HepG2 (cell line): ENCODE results near the gene PRKAB1. TPM values are rescaled to one million over a fixed set of nuclear protein-coding genes. Genes with fewer than 3 reads are reported as not detected.

Experiments used
- ARHGAP35 ChIP-seq: sonication (generic); formaldehyde crosslinking; IDR thresholded peaks from 2 replicates; pipeline ENCODE4 v1.9.0; 2022; ENCODE audit warnings: mild to moderate bottlenecking, inconsistent platforms, moderate library complexity, missing genetic modification reagents, borderline replicate concordance
- CBX1 ChIP-seq: IDR thresholded peaks from one replicate; pipeline ENCODE4 v1.6.1; 2016; ENCODE audit warnings: antibody characterized with exemption, low read depth
- CREB3 ChIP-seq: sonication (generic); formaldehyde crosslinking; IDR thresholded peaks from 2 replicates; pipeline ENCODE4 v1.5.0; 2020; ENCODE audit warnings: missing genetic modification reagents
- CTCF ChIP-seq: sonication (generic); formaldehyde crosslinking; IDR thresholded peaks from 2 replicates; pipeline ENCODE4 v1.5.0; 2020; ENCODE audit warnings: mild to moderate bottlenecking, missing genetic modification reagents, moderate library complexity
- DMTF1 ChIP-seq: sonication (generic); formaldehyde crosslinking; IDR thresholded peaks from 2 replicates; pipeline ENCODE4 v1.4.0; 2020; ENCODE audit warnings: mild to moderate bottlenecking, missing genetic modification reagents
- FOXK1 ChIP-seq: sonication (generic); formaldehyde crosslinking; IDR thresholded peaks from 2 replicates; pipeline ENCODE4 v1.4.0; 2020; ENCODE audit warnings: low read depth, missing genetic modification reagents, borderline replicate concordance
- GATA4 ChIP-seq: sonication (generic); IDR thresholded peaks from 2 replicates; pipeline ENCODE4 v1.6.1; 2016; ENCODE audit warnings: antibody characterized with exemption, low read depth, borderline replicate concordance
- HES4 ChIP-seq: sonication (generic); formaldehyde crosslinking; IDR thresholded peaks from 2 replicates; pipeline ENCODE4 v1.9.0; 2021; ENCODE audit warnings: mild to moderate bottlenecking, missing genetic modification reagents, borderline replicate concordance
- MED13 ChIP-seq: sonication (generic); formaldehyde crosslinking; IDR thresholded peaks from 2 replicates; pipeline ENCODE4 v1.5.0; 2020; ENCODE audit warnings: missing genetic modification reagents
- STAG1 ChIP-seq: sonication (generic); formaldehyde crosslinking; IDR thresholded peaks from 2 replicates; pipeline ENCODE4 v1.4.0; 2020; ENCODE audit warnings: missing genetic modification reagents
- ZBTB1 ChIP-seq: sonication (generic); formaldehyde crosslinking; IDR thresholded peaks from 2 replicates; pipeline ENCODE4 v1.4.0; 2020; ENCODE audit warnings: missing genetic modification reagents, borderline replicate concordance
- ZNF33B ChIP-seq: sonication (generic); formaldehyde crosslinking; IDR thresholded peaks from 2 replicates; pipeline ENCODE4 v1.5.1; 2020; ENCODE audit warnings: mild to moderate bottlenecking, missing genetic modification reagents
- ZNF407 ChIP-seq: sonication (generic); formaldehyde crosslinking; IDR thresholded peaks from one replicate; pipeline ENCODE4 v1.5.1; 2020; ENCODE audit warnings: mild to moderate bottlenecking, missing genetic modification reagents; ENCODE audit errors: not compliant biosample characterization
- ZNF44 ChIP-seq: sonication (generic); formaldehyde crosslinking; IDR thresholded peaks from 2 replicates; pipeline ENCODE4 v1.5.1; 2020; ENCODE audit warnings: mild to moderate bottlenecking, missing genetic modification reagents
- ZNF564 ChIP-seq: sonication (generic); formaldehyde crosslinking; IDR thresholded peaks from 2 replicates; pipeline ENCODE4 v1.8.1; 2023; ENCODE audit warnings: mild to moderate bottlenecking, missing genetic modification reagents
- ZNF841 ChIP-seq: sonication (generic); formaldehyde crosslinking; IDR thresholded peaks from 2 replicates; pipeline ENCODE4 v1.8.1; 2023; ENCODE audit warnings: missing genetic modification reagents, borderline replicate concordance
- polyA plus RNA-seq, 8 experiments: library from polyadenylated mRNA; depleted of rRNA in 3 of 8; stranded (reverse) in 7 of 8; unstranded in 1 of 8; fragments of >200 nt; fragmentation: Illumina TruSeq in 4 of 8; extraction: Trizol in 4 of 8; gene quantifications; 2 replicates each; pipeline versions ENCODE4 v1.2.1 to v1.2.3, GENCODE V29; 2011 to 2016; ENCODE audit warnings: low read depth in 4 of 8, missing spikeins in 1 of 8, mixed read lengths in 1 of 8; ENCODE audit not compliant: insufficient read depth in 1 of 8
- total RNA-seq, 5 experiments: library from RNA; depleted of rRNA; stranded (reverse); fragments of >200 nt; fragmentation: Illumina TruSeq; extraction: Trizol; gene quantifications; 2 replicates each; pipeline ENCODE4 v1.2.3, GENCODE V29; 2016; ENCODE audit warnings: low read depth in 1 of 5

PRKAB1 gene
- total and polyA plus RNA-seq, 2 of the 13 experiments (the other 11 are each of a cell fraction or from before 2014, with no cell fraction given) = 28.4 to 35.5 TPM

GRCh38 chr12:119667577-119668323, at the start of gene PRKAB1 (continued):
- TF ChIP-seq CREB3 (no peak), GATA4 (no peak), ZNF44 (CRISPR knock-in tag) (no peak), ZBTB1 (CRISPR knock-in tag) (peak; percentile 97), ZNF33B (CRISPR knock-in tag) (peak; percentile 24; the same call in 1 of the 2 replicates), FOXK1 (peak; percentile 66; the same call in 1 of the 2 replicates), MED13 (no peak), ARHGAP35 (CRISPR knock-in tag) (no peak; the same call in 1 of the 2 replicates), STAG1 (CRISPR knock-in tag) (peak; percentile 55), ZNF564 (CRISPR knock-in tag) (peak; percentile 62; the same call in 1 of the 2 replicates), HES4 (CRISPR knock-in tag) (no peak), CBX1 (no peak), DMTF1 (CRISPR knock-in tag) (no peak), CTCF (CRISPR knock-in tag) (peak; percentile 89), ZNF841 (CRISPR knock-in tag) (no peak), ZNF407 (CRISPR knock-in tag) (peak; percentile 83)
